Keratinocyte (primary cell): ENCODE results near the gene KRTAP2-1.

ENCODE experiments used
- EZH2 ChIP-seq: IDR thresholded peaks from one replicate; pipeline ENCODE4 v1.6.1; 2012; ENCODE audit warnings: inconsistent platforms, mild to moderate bottlenecking, low read length, moderate library complexity
- TF ChIP-seq, protein P1 (sequence below), 3 experiments: IDR thresholded peaks in 1 of 3; conservative IDR thresholded peaks in 1 of 3; optimal IDR thresholded peaks in 1 of 3; 2 replicates in 2 of 3; 3 replicates in 1 of 3; pipeline versions ENCODE3 to v1.5.1; 2011; ENCODE audit warnings: low read length in 3 of 3, mild to moderate bottlenecking in 3 of 3, moderate library complexity in 2 of 3, control low read depth in 1 of 3, inconsistent platforms in 1 of 3; ENCODE audit not compliant: insufficient read depth in 2 of 3; ENCODE audit errors: extremely low read depth in 1 of 3

- TF ChIP-seq, protein P1, sequence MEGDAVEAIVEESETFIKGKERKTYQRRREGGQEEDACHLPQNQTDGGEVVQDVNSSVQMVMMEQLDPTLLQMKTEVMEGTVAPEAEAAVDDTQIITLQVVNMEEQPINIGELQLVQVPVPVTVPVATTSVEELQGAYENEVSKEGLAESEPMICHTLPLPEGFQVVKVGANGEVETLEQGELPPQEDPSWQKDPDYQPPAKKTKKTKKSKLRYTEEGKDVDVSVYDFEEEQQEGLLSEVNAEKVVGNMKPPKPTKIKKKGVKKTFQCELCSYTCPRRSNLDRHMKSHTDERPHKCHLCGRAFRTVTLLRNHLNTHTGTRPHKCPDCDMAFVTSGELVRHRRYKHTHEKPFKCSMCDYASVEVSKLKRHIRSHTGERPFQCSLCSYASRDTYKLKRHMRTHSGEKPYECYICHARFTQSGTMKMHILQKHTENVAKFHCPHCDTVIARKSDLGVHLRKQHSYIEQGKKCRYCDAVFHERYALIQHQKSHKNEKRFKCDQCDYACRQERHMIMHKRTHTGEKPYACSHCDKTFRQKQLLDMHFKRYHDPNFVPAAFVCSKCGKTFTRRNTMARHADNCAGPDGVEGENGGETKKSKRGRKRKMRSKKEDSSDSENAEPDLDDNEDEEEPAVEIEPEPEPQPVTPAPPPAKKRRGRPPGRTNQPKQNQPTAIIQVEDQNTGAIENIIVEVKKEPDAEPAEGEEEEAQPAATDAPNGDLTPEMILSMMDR (optimal IDR thresholded peaks at IDR 0.05 in 1 of 3, IDR thresholded peaks at IDR 0.05 in 1 of 3, conservative IDR thresholded peaks at IDR 0.05 in 1 of 3; ENCODE audit: extremely low read depth in 1 of 3, insufficient read depth in 2 of 3, low read length in 3 of 3) = no peak
- no peak for TF ChIP-seq EZH2
Observed at GRCh38 chr17:41016578-41017215, 30.4 kb downstream of the KRTAP2-1 start.
